ENCODE results near the gene ERBB2. TPM values are rescaled to one million over a fixed set of nuclear protein-coding genes. Genes with fewer than 3 reads are reported as not detected.

Gene ERBB2
- total RNA-seq, 4 donors from 2014 or later = 75.2 to 170 (median 86.5) TPM

DNA sequence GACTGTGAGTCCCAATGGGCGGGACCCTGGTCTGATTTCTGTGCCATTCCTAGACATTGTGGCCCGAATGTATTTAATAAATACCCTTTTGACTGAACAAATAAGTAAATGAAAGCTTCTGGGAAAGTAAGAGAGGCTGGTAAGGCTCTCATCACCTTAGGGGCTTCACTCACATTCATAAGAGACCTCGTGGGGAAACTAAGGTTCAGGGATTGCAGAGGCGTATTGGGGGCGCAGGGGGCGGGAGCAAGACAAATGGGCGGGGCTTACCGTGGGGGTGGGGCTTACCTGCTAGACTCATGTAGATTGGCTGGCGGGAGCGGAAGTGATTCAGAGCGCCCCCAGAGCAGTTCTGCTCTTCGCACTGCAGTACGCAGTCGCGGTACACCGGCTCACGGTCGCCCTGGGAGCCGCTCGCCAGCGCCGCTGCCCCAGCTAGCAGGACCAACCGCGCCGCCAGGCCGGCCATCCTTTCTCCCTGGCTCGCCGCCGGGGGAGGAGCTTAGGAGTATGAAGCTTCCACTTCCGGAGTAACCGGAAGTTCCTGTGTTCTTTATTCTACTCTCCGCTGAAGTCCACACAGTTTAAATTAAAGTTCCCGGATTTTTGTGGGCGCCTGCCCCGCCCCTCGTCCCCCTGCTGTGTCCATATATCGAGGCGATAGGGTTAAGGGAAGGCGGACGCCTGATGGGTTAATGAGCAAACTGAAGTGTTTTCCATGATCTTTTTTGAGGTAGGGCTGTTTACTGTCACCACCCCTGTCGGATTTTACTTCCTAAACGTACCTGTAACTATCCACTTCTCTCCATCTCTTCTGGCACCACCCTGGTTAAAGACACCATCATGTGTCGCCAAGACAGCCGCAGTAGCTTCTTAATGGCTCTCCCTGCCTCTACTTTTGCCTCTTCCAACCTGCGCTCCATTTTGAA lies 12.1 kb upstream of the ERBB2 start, which contains the start of gene PGAP3:
Gene PGAP3 (minus strand): TSS at position 512 of the 929 bp plus-strand sequence. CDS start 43 bp downstream, at position 469.
- TF ChIP-seq POLR2A (IDR thresholded peaks at IDR 0.05) = peak in 2 of 4 donors; percentile 37 to 65
- TF ChIP-seq, protein P1, sequence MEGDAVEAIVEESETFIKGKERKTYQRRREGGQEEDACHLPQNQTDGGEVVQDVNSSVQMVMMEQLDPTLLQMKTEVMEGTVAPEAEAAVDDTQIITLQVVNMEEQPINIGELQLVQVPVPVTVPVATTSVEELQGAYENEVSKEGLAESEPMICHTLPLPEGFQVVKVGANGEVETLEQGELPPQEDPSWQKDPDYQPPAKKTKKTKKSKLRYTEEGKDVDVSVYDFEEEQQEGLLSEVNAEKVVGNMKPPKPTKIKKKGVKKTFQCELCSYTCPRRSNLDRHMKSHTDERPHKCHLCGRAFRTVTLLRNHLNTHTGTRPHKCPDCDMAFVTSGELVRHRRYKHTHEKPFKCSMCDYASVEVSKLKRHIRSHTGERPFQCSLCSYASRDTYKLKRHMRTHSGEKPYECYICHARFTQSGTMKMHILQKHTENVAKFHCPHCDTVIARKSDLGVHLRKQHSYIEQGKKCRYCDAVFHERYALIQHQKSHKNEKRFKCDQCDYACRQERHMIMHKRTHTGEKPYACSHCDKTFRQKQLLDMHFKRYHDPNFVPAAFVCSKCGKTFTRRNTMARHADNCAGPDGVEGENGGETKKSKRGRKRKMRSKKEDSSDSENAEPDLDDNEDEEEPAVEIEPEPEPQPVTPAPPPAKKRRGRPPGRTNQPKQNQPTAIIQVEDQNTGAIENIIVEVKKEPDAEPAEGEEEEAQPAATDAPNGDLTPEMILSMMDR (IDR thresholded peaks at IDR 0.05) = no peak
- 2 to 3% methylated on average over 25 to 35 of the region's 45 CpGs for WGBS, 2 donors
- H3K27me3 ChIP-seq = no peaks in the 10 kb centered on the region
- DNase-seq = no peak
- H3K4me3 ChIP-seq = peak within 1 kb of the TSS; percentile 58 to 86 (median 78)
- peaks cover 10 to 43% (median 13%) of the 10 kb centered on the region in 3 donors for H3K4me1 ChIP-seq
- H3K36me3 ChIP-seq = peaks cover 0 to 31% (median 5%) of the 10 kb centered on the region in 3 donors
- peak within 1 kb of the TSS; percentile 86 to 96 (median 93) for H3K27ac ChIP-seq
- intact Hi-C loops (cut with DNase I) = no loop called here
- no peaks in the 10 kb centered on the region for H3K9me3 ChIP-seq

DNA sequence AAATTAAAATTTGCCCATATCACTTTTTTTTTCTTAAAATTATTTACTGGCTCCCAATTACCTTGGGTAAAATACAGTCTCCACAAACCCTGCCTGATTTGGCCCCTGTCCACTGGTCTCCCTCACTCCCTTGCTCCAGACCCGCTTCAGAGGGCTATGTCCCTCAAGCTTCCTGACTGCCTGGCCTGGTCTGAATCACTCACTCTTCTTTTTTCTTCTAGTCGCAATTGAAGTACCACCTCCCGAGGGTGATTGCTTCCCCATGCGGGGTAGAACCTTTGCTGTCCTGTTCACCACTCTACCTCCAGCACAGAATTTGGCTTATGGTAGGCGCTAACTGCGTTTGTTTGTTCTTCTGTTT lies 11.4 kb upstream of the ERBB2 start:
- TF ChIP-seq, protein P1 (IDR thresholded peaks at IDR 0.05) = no peak
- TF ChIP-seq POLR2A (IDR thresholded peaks at IDR 0.05) = no peak
- DNase-seq = no peak
- intact Hi-C loops (cut with DNase I) = no loop called here
- H3K4me3 ChIP-seq = peak overlapping the region; percentile 58 to 86 (median 78)
- H3K9me3 ChIP-seq = no peaks in the 10 kb centered on the region
- peaks cover 0 to 24% (median 2%) of the 10 kb centered on the region in 3 donors for H3K36me3 ChIP-seq
- 20 to 29% methylated on average over 6 of the region's 6 CpGs for WGBS, 2 donors
- peaks cover 10 to 43% (median 13%) of the 10 kb centered on the region in 3 donors for H3K4me1 ChIP-seq
- peak overlapping the region; percentile 86 to 96 (median 93) for H3K27ac ChIP-seq
- H3K27me3 ChIP-seq = no peaks in the 10 kb centered on the region

DNA sequence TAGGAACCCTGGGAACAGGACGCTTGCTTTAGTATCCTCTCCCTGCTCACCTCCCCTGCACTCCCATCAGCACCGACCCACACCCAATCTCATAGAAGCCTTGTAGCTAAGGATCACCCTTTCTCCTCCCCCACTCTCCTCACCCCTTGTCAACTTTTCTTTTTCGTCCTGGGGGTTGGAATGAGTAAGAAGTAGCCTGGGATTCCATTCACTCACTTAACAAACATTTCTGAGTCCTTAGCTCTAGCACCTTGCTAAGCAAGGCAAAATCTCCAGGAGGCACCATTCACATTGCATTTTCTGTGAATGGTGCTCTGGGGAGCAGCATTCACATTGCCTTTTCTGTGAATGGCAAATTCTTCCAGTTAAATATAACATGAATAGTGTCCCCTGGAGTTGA lies 10.9 kb upstream of the ERBB2 start:
- DNase-seq = no peak
- peak overlapping the region in 2 of 4 donors; percentile 78 to 86 for H3K4me3 ChIP-seq
- intact Hi-C loops (cut with DNase I) = no loop called here

DNA sequence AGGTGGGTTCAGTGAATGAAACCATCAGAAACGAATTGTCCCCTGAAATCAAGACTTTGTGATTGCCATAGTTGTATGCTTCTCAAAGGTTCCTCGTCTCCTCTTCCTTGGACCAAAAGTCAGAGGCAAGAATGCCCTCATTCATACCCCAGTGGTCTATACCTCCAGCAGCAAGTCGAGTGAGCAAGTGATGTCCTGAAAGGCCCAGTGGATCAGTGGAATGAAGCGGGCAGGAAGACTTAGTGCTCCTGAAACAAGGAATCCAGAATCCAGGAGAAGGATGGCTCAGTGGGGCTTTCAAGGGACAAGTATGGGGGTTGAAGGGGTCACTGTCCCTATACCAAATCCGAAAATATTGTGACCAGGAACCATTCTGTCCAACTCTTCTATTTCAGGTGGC lies 5.3 kb upstream of the ERBB2 start:
- H3K9me3 ChIP-seq = no peaks in the 10 kb centered on the region
- WGBS, 2 donors = 76 to 77% methylated on average over 5 of the region's 5 CpGs
- H3K4me3 ChIP-seq = no peak overlapping the region
- H3K4me1 ChIP-seq = peaks cover 5 to 13% (median 5%) of the 10 kb centered on the region in 3 donors
- no peaks in the 10 kb centered on the region for H3K36me3 ChIP-seq
- no peak for DNase-seq
- peaks cover 0 to 2% (median 0%) of the 10 kb centered on the region in 4 donors for H3K27me3 ChIP-seq
- intact Hi-C loops (cut with DNase I) = no loop called here
- H3K27ac ChIP-seq = no peak overlapping the region
- TF ChIP-seq POLR2A (IDR thresholded peaks at IDR 0.05) = no peak
- TF ChIP-seq, protein P1 (IDR thresholded peaks at IDR 0.05) = no peak

More for the DNA sequence above, 10.9 kb upstream of the ERBB2 start:
- no peak for TF ChIP-seq POLR2A (IDR thresholded peaks at IDR 0.05)
- TF ChIP-seq, protein P1 (IDR thresholded peaks at IDR 0.05) = no peak
- no peaks in the 10 kb centered on the region for H3K9me3 ChIP-seq
- 35 to 47% methylated on average over 3 of the region's 3 CpGs for WGBS, 2 donors
- H3K36me3 ChIP-seq = peaks cover 0 to 19% (median 0%) of the 10 kb centered on the region in 3 donors
- H3K27ac ChIP-seq = peak overlapping the region in 2 of 4 donors; percentile 93
- no peaks in the 10 kb centered on the region for H3K27me3 ChIP-seq
- H3K4me1 ChIP-seq = peaks cover 10 to 43% (median 13%) of the 10 kb centered on the region in 3 donors

DNA sequence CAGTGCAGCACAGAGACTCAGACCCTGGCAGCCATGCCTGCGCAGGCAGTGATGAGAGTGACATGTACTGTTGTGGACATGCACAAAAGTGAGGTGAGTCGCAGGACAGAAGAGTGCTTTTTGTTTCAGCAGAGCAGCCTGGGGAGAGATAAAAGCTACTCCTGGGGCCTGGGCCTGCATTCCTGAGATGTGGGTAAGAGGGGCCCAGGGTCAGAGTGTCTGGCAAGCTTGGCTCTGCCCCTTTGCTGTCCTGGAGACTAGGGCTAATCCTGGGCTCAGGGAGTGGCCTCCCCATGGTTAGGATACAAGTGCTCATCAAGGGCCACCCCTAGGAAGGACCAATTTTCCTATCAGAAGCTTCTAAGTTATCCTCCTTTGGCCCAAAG lies 4.8 kb upstream of the ERBB2 start:
- Histone ChIP-seq H3K36me3 (no peaks in the 10 kb centered on the region), H3K4me1 (peaks cover 5 to 14% (median 7%) of the 10 kb centered on the region in 3 donors), H3K27me3 (peaks cover 0 to 7% (median 0%) of the 10 kb centered on the region in 4 donors), H3K9me3 (no peaks in the 10 kb centered on the region), H3K27ac (no peak overlapping the region), H3K4me3 (no peak overlapping the region)
- DNase-seq = no peak
- WGBS, 2 donors = 96 to 100% methylated on average over 2 of the region's 2 CpGs
- intact Hi-C loops (cut with DNase I) = no loop called here
- TF ChIP-seq POLR2A (IDR thresholded peaks at IDR 0.05) = no peak
- TF ChIP-seq, protein P1 (IDR thresholded peaks at IDR 0.05) = no peak
